ENCODE data around the gene CEP350.

DNA sequence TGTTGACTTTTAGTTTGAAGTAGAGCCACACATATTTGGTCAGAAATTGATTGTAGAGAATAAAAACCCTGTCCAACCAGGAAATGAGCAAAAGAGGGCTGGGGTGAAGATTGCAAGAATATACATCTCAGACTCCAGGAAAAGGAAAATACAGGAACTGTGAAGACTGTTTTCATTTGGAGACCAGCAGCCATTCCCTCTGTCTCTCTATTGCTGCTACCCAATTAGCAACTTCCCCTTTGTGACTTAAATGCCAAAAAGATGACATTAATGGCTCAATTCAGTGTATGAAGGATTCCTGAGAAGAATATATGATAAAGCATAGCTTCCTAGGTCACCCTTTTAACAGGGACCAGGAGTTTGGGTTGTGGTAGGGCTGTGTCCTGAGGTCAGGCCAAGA lies 31.6 kb upstream of the CEP350 start:
- TF ChIP-seq, protein P1, sequence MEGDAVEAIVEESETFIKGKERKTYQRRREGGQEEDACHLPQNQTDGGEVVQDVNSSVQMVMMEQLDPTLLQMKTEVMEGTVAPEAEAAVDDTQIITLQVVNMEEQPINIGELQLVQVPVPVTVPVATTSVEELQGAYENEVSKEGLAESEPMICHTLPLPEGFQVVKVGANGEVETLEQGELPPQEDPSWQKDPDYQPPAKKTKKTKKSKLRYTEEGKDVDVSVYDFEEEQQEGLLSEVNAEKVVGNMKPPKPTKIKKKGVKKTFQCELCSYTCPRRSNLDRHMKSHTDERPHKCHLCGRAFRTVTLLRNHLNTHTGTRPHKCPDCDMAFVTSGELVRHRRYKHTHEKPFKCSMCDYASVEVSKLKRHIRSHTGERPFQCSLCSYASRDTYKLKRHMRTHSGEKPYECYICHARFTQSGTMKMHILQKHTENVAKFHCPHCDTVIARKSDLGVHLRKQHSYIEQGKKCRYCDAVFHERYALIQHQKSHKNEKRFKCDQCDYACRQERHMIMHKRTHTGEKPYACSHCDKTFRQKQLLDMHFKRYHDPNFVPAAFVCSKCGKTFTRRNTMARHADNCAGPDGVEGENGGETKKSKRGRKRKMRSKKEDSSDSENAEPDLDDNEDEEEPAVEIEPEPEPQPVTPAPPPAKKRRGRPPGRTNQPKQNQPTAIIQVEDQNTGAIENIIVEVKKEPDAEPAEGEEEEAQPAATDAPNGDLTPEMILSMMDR (conservative IDR thresholded peaks at IDR 0.05; ENCODE audit: low read length): no peak
- no peak for TF ChIP-seq EZH2phosphoT487 (IDR thresholded peaks at IDR 0.05; ENCODE audit: borderline replicate concordance, low read depth, low read length)
